ENCODE results near the gene NELFA.
A peak's percentile ranks its signal among the peaks of the same experiment; 100 is the strongest.
"Not testable (repeated sequence)": the region's sequence is repeated elsewhere in the genome, so short reads cannot be mapped to it uniquely, and the experiment has no call there.

Gene NELFA

GRCh38 chr4:2040391-2041238 is 31.8 kb upstream of the NELFA start:
- no peak for DNase-seq (ENCODE audit: low read depth)

GRCh38 chr4:2036866-2037265 is 28.1 kb upstream of the NELFA start:
- no peak for DNase-seq (ENCODE audit: low read depth)

- no peak for DNase-seq (ENCODE audit: low read depth)
Measured at GRCh38 chr4:2036327-2036726, 27.6 kb upstream of the NELFA start.

GRCh38 chr4:2031161-2031560 is 22.4 kb upstream of the NELFA start:
- DNase-seq (ENCODE audit: low read depth): not testable (repeated sequence)

GRCh38 chr4:2027120-2027519 is 18.3 kb upstream of the NELFA start:
- not testable (repeated sequence) for DNase-seq (ENCODE audit: low read depth)

- no peak for DNase-seq (ENCODE audit: low read depth)
Measured at GRCh38 chr4:2025817-2026216, 17.0 kb upstream of the NELFA start.

GRCh38 chr4:2024683-2025082 is 15.9 kb upstream of the NELFA start:
- DNase-seq (ENCODE audit: low read depth): no peak

GRCh38 chr4:2021358-2022018 is 12.7 kb upstream of the NELFA start:
- not testable (repeated sequence) for DNase-seq (ENCODE audit: low read depth)

GRCh38 chr4:2015008-2015407 is 6.2 kb upstream of the NELFA start:
- no peak for DNase-seq (ENCODE audit: low read depth)

- no peak for DNase-seq (ENCODE audit: low read depth)
Measured at GRCh38 chr4:2011583-2011982, 2.8 kb upstream of the NELFA start.

- peak; percentile 31 for DNase-seq (ENCODE audit: low read depth)
Measured at GRCh38 chr4:2009651-2010233, 968 bp upstream of the NELFA start.

- no peak for DNase-seq (ENCODE audit: low read depth)
Measured at GRCh38 chr4:2008671-2008920, 178 bp downstream of the NELFA start.

- no peak for DNase-seq (ENCODE audit: low read depth)
Measured at GRCh38 chr4:2007804-2008670, 737 bp downstream of the NELFA start.

GRCh38 chr4:2006956-2007653 is 1.7 kb downstream of the NELFA start:
- DNase-seq (ENCODE audit: low read depth): no peak

GRCh38 chr4:2006367-2006766 is 2.4 kb downstream of the NELFA start:
- no peak for DNase-seq (ENCODE audit: low read depth)

- DNase-seq (ENCODE audit: low read depth): not testable (repeated sequence)
Measured at GRCh38 chr4:2003361-2003760, 5.4 kb downstream of the NELFA start.

GRCh38 chr4:1999308-1999707 is 9.5 kb downstream of the NELFA start:
- DNase-seq (ENCODE audit: low read depth): not testable (repeated sequence)

- DNase-seq (ENCODE audit: low read depth): no peak
Measured at GRCh38 chr4:1998296-1998695, 10.5 kb downstream of the NELFA start.

GRCh38 chr4:1997712-1998111 is 11.1 kb downstream of the NELFA start:
- DNase-seq (ENCODE audit: low read depth): no peak

GRCh38 chr4:1996866-1997611 is 11.7 kb downstream of the NELFA start:
- DNase-seq (ENCODE audit: low read depth): no peak

GRCh38 chr4:1994938-1995337 is 13.8 kb downstream of the NELFA start:
- no peak for DNase-seq (ENCODE audit: low read depth)

All from activated T-helper 1 cell treated with Interleukin-2 at 50 U/mL for 16 hours (primary cell).